Astrocyte (in vitro differentiated cells and primary cell): ENCODE results near the gene TMC8. TPM values are rescaled to one million over a fixed set of nuclear protein-coding genes. Genes with fewer than 3 reads are reported as not detected.

Source experiments
- DNase-seq: peaks from one replicate; pipeline ENCODE4 v3.0.0-alpha.2; 2010; ENCODE audit warnings: low read depth
- FAIRE-seq: peaks from 2 replicates; lab custom pipeline; 2011; peaks lifted over from hg19 to GRCh38; lab: Jason Lieb, UNC
- H2AFZ ChIP-seq: 2 replicates; pipeline ENCODE4 v1.6.0; 2012; ENCODE audit warnings: low read depth, low read length, inconsistent platforms
- H3K27ac ChIP-seq: 2 replicates; pipeline ENCODE4 v1.5.1; 2011; ENCODE audit warnings: low read depth, low read length, inconsistent platforms
- H3K27me3 ChIP-seq: 2 replicates; pipeline ENCODE4 v1.6.0; 2011; ENCODE audit warnings: low read length, inconsistent platforms; ENCODE audit not compliant: insufficient read depth
- H3K36me3 ChIP-seq: 2 replicates; pipeline ENCODE4 v1.5.1; 2011; ENCODE audit warnings: low read length, inconsistent platforms; ENCODE audit not compliant: insufficient read depth
- H3K4me1 ChIP-seq: 2 replicates; pipeline ENCODE4 v1.5.1; 2011; ENCODE audit warnings: low read length, inconsistent platforms; ENCODE audit not compliant: insufficient read depth
- H3K4me2 ChIP-seq: 2 replicates; pipeline ENCODE4 v1.6.0; 2012; ENCODE audit warnings: low read length, inconsistent platforms
- H3K4me3 ChIP-seq: 2 replicates; pipeline ENCODE4 v1.5.1; 2011; ENCODE audit warnings: low read depth, mild to moderate bottlenecking, low read length, inconsistent platforms; ENCODE audit not compliant: insufficient read depth
- H3K79me2 ChIP-seq: 2 replicates; pipeline ENCODE4 v1.6.0; 2012; ENCODE audit warnings: mild to moderate bottlenecking, low read length, inconsistent platforms; ENCODE audit not compliant: insufficient read depth
- H3K9ac ChIP-seq: 2 replicates; pipeline ENCODE4 v1.6.0; 2012; ENCODE audit warnings: mild to moderate bottlenecking, low read length, inconsistent platforms
- H3K9me3 ChIP-seq: 2 replicates; pipeline ENCODE4 v1.5.1; 2012; ENCODE audit warnings: low read depth, mild to moderate bottlenecking, low read length, inconsistent platforms; ENCODE audit not compliant: insufficient read depth
- H4K20me1 ChIP-seq: 2 replicates; pipeline ENCODE4 v1.6.0; 2012; ENCODE audit warnings: low read length, inconsistent platforms; ENCODE audit not compliant: insufficient read depth
- H3K27ac Mint-ChIP-seq: one replicate; pipeline ENCODE4 v1.8.0; 2021; ENCODE audit warnings: mild to moderate bottlenecking, mixed read lengths; ENCODE audit not compliant: unreplicated experiment
- H3K27me3 Mint-ChIP-seq: one replicate; pipeline ENCODE4 v1.8.0; 2021; ENCODE audit warnings: low read depth, mixed read lengths; ENCODE audit not compliant: unreplicated experiment
- H3K36me3 Mint-ChIP-seq: one replicate; pipeline ENCODE4 v1.8.0; 2021; ENCODE audit warnings: low read depth, mixed read lengths; ENCODE audit not compliant: unreplicated experiment
- H3K4me1 Mint-ChIP-seq: one replicate; pipeline ENCODE4 v1.8.0; 2021; ENCODE audit warnings: low read depth, mixed read lengths; ENCODE audit not compliant: unreplicated experiment
- H3K4me3 Mint-ChIP-seq: one replicate; pipeline ENCODE4 v1.8.0; 2021; ENCODE audit warnings: mild to moderate bottlenecking, moderate library complexity, mixed read lengths; ENCODE audit not compliant: unreplicated experiment
- H3K9me3 Mint-ChIP-seq: one replicate; pipeline ENCODE4 v1.8.0; 2021; ENCODE audit warnings: mild to moderate bottlenecking, mixed read lengths; ENCODE audit not compliant: unreplicated experiment
- EZH2 ChIP-seq: IDR thresholded peaks from 2 replicates; pipeline ENCODE4 v1.6.1; 2012; ENCODE audit warnings: mild to moderate bottlenecking, low read length, inconsistent platforms; ENCODE audit not compliant: insufficient read depth
- total RNA-seq: library from RNA; stranded (reverse); gene quantifications from 2 replicates; pipeline ENCODE4 v1.2.1, GENCODE V29; 2021
- TF ChIP-seq, protein P1 (sequence below): IDR thresholded peaks from 2 replicates; pipeline ENCODE4 v1.5.1; 2011; ENCODE audit warnings: low read depth, mild to moderate bottlenecking, inconsistent platforms, low read length, moderate library complexity; ENCODE audit not compliant: insufficient read depth

TMC8 gene
- total RNA-seq, 1 donor from 2014 or later = 0.27 TPM

DNA sequence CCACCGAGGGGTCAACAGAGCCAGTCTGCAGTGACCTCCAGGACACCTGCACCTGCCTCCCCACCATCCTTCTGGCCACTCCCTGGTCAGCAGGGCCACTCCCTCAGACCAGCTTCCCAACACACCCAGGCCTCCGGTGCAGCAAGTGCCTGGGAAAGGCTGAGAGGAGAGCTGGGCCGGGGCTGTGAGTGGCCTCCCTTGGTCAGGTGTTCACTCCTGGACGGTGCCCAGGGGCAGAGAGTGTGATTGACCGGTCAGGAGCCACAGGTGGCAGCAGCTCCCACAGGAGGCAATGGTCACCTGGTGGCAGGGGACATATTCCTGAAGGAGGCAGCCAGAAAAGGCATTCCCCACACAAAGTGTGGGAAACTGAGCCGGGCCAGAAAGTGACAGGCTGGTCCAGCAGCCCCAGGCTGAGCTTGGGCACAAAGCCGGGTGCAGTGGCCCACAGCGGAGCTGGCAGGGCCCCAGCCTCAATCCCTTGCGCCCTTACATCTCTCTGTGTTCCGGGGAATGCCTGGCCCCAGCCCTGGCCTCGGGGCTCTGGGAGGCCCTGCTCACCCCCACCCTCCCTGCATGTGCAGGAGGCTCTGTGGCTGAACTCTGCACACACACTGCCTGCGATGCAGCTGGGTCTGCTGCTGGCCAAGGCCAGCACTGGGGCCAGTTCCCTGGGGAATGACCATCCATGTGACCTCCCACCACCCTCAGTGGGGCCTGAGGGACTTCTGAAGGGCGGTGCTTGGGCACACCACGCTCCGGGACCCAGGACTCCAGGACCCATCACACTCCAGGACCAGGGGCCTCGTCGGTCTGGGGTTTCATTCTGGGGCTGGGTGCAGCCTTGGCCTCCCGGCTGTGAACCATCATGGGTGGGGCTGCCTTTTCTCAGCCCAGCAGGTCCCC is 14.4 kb downstream of the TMC8 start:
- Mint-ChIP-seq H3K4me1 (peaks cover 15% of the 10 kb centered on the region), H3K9me3 (no peaks in the 10 kb centered on the region), H3K4me3 (no peak overlapping the region), H3K36me3 (no peaks in the 10 kb centered on the region), H3K27me3 (peaks cover 3% of the 10 kb centered on the region), H3K27ac (no peak overlapping the region)
- Histone ChIP-seq H4K20me1 (no peaks in the 10 kb centered on the region), H3K27me3 (no peaks in the 10 kb centered on the region), H3K4me1 (peaks cover 10% of the 10 kb centered on the region), H3K4me3 (no peak overlapping the region), H3K79me2 (no peaks in the 10 kb centered on the region), H3K27ac (no peak overlapping the region), H3K36me3 (no peaks in the 10 kb centered on the region), H2AFZ (no peak overlapping the region), H3K9ac (no peak overlapping the region), H3K4me2 (no peak overlapping the region), H3K9me3 (no peaks in the 10 kb centered on the region)
- DNase-seq = no peak
- TF ChIP-seq, protein P1, sequence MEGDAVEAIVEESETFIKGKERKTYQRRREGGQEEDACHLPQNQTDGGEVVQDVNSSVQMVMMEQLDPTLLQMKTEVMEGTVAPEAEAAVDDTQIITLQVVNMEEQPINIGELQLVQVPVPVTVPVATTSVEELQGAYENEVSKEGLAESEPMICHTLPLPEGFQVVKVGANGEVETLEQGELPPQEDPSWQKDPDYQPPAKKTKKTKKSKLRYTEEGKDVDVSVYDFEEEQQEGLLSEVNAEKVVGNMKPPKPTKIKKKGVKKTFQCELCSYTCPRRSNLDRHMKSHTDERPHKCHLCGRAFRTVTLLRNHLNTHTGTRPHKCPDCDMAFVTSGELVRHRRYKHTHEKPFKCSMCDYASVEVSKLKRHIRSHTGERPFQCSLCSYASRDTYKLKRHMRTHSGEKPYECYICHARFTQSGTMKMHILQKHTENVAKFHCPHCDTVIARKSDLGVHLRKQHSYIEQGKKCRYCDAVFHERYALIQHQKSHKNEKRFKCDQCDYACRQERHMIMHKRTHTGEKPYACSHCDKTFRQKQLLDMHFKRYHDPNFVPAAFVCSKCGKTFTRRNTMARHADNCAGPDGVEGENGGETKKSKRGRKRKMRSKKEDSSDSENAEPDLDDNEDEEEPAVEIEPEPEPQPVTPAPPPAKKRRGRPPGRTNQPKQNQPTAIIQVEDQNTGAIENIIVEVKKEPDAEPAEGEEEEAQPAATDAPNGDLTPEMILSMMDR = no peak
- TF ChIP-seq EZH2 = no peak
- FAIRE-seq = no peak

DNA sequence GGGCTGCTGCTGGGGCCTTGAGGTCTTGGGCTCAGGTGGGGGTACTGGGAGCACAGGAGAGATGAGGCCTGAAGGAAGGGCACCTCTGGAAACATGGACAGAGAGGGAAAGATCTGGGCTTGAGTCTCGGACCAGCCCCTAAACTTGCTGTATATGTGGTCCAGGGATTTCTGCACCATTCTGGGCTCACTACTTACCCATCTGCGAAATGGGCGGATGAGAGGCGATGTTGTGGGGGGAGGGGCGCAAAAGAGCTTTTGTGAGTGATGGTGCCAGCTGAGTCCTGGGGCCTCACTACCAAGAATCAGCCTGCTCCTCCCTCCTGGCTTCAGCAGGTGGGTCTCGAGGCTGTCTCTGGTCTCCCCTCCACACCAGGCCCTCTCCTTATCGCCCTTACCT is 15.9 kb downstream of the TMC8 start:
- Histone ChIP-seq H3K9ac (no peak overlapping the region), H3K36me3 (no peaks in the 10 kb centered on the region), H2AFZ (no peak overlapping the region), H3K27ac (no peak overlapping the region), H3K9me3 (no peaks in the 10 kb centered on the region), H3K79me2 (no peaks in the 10 kb centered on the region), H3K4me2 (no peak overlapping the region), H3K27me3 (no peaks in the 10 kb centered on the region), H4K20me1 (no peaks in the 10 kb centered on the region), H3K4me1 (peaks cover 9% of the 10 kb centered on the region), H3K4me3 (no peak overlapping the region)
- FAIRE-seq = no peak
- H3K4me1 Mint-ChIP-seq = peaks cover 18% of the 10 kb centered on the region
- H3K9me3 Mint-ChIP-seq = no peaks in the 10 kb centered on the region
- peaks cover 3% of the 10 kb centered on the region for H3K27me3 Mint-ChIP-seq
- H3K27ac Mint-ChIP-seq = no peak overlapping the region
- H3K36me3 Mint-ChIP-seq = no peaks in the 10 kb centered on the region
- DNase-seq = no peak
- no peak for TF ChIP-seq EZH2
- TF ChIP-seq, protein P1 = no peak
- no peak overlapping the region for H3K4me3 Mint-ChIP-seq

DNA sequence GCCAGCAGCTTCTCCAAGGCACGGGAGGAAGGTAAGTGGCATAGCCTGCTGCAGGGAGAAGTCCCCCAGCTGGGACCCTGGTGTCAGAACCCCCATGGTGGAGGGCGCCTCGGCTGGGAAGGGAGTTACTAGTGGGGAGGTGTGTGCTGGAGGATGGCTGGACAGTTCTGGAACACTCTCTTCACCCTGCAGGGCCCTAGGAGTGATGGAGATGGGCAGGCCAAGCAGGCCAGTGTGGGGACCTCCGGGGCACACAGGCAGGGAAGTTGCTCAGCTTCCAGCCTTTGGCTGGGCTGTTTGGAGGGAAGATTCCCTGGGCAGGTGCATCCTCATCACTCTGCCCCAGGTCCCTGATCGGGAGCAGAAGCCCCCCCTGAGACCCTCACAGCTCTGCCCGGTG is 16.3 kb downstream of the TMC8 start:
- H3K9ac ChIP-seq = no peak overlapping the region

More for the DNA sequence above, 16.3 kb downstream of the TMC8 start:
- no peak overlapping the region for H3K4me3 Mint-ChIP-seq
- Histone ChIP-seq H3K9me3 (no peaks in the 10 kb centered on the region), H3K4me1 (peaks cover 5% of the 10 kb centered on the region), H4K20me1 (no peaks in the 10 kb centered on the region), H3K27me3 (no peaks in the 10 kb centered on the region), H3K4me3 (no peak overlapping the region), H3K36me3 (no peaks in the 10 kb centered on the region), H2AFZ (no peak overlapping the region), H3K4me2 (no peak overlapping the region), H3K27ac (no peak overlapping the region), H3K79me2 (no peaks in the 10 kb centered on the region)
- FAIRE-seq (no peak), DNase-seq (no peak)
- H3K36me3 Mint-ChIP-seq = no peaks in the 10 kb centered on the region
- no peaks in the 10 kb centered on the region for H3K9me3 Mint-ChIP-seq
- TF ChIP-seq, protein P1 = no peak
- no peak for TF ChIP-seq EZH2
- H3K4me1 Mint-ChIP-seq = peaks cover 19% of the 10 kb centered on the region
- H3K27ac Mint-ChIP-seq = no peak overlapping the region
- H3K27me3 Mint-ChIP-seq = peaks cover 3% of the 10 kb centered on the region
